ENCODE data around the gene CSTPP1.
A peak's percentile ranks its signal among the peaks of the same experiment; 100 is the strongest.

The CSTPP1 gene

GRCh38 chr11:47163898-47164297 lies 227.3 kb downstream of the CSTPP1 start:
- DNase-seq: no peak

GRCh38 chr11:47164321-47164720 lies 227.8 kb downstream of the CSTPP1 start:
- DNase-seq: no peak

DNA sequence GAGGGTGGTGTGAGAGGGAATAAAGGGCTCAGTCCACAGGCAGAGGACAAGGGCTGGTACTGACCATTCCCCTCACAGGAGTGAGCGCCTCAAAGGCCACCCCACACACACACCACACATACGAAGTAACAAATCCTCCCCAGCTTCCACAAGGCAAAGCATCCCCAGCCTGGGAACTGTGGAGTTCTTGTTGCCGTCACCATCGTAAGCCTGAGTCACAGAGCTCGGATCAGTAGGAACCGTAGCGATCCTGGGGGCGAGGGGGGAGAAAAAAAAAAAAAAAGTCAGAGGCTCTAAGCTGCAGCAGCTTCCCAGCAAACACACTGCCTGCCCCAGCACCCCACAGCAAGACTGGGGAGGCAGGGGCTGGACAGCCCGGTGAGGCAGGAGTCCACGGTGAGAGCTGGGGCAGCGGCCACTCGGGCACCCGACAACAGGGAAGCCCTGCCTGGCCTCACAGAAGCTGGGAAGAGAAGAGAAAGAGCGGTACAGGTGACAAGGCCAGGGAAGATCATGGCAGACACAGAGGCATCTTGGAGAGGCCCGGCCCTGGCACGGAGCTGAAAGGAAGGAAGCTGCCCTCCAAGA lies 228.8 kb downstream of the CSTPP1 start:
- no peak for DNase-seq

- no peak for DNase-seq
These were observed 229.8 kb downstream of the CSTPP1 start for GRCh38 chr11:47166368-47166767.

DNA sequence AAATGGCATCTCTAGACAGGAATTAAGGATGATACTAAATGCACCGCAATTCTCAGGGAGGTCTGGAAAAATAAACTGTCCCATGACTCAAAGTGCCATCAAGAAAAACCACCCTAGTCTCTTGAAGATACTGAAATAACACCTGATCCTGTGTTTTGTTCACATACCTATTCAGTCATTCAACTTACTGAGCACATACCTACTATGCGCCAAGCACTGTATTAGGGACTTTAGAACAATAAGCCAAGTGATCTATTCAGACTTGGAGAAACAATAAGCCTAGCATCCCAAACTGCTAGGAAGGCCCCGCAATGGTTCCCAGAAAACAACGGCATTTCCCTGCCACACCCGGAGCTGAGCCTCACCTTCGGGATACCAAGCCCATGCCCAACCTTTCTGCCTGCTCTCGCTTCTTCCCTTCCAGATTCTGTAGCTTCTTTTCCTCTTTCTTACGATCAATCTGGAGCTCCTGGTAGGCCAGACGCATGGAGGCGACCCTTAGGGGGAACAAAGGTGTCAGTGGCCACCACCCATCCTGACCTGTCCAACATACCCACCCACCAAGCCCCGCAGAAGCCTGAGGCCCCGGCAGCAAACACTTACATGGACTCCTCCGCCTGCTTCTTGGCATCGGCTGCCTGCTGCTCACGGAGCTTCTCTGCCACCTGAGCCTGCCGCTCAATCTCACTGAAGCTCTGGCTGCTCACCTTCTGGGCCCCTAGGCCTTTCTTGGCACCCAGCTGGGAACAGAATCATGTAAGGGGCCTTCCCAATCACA lies 234.7 kb downstream of the CSTPP1 start:
- no peak for DNase-seq

- DNase-seq: no peak
These were observed 235.3 kb downstream of the CSTPP1 start for GRCh38 chr11:47171856-47172255.

- no peak for DNase-seq
These were observed 236.3 kb downstream of the CSTPP1 start for GRCh38 chr11:47172740-47173336.

GRCh38 chr11:47175746-47176327 lies 239.3 kb downstream of the CSTPP1 start:
- no peak for DNase-seq

- DNase-seq: peak; percentile 63 to 88
These were observed 240.0 kb downstream of the CSTPP1 start, which contains the start of gene ARFGAP2 for GRCh38 chr11:47176328-47177228. Gene ARFGAP2, minus strand, starts transcription at chr11:47176879. Its CDS starts 26 bp downstream, at chr11:47176853.

GRCh38 chr11:47177229-47177845 lies 240.8 kb downstream of the CSTPP1 start:
- peak; percentile 68 to 73 for DNase-seq

GRCh38 chr11:47177846-47178245 lies 241.3 kb downstream of the CSTPP1 start:
- no peak for DNase-seq

- DNase-seq: no peak
These were observed 241.8 kb downstream of the CSTPP1 start for GRCh38 chr11:47178316-47178715.

DNA sequence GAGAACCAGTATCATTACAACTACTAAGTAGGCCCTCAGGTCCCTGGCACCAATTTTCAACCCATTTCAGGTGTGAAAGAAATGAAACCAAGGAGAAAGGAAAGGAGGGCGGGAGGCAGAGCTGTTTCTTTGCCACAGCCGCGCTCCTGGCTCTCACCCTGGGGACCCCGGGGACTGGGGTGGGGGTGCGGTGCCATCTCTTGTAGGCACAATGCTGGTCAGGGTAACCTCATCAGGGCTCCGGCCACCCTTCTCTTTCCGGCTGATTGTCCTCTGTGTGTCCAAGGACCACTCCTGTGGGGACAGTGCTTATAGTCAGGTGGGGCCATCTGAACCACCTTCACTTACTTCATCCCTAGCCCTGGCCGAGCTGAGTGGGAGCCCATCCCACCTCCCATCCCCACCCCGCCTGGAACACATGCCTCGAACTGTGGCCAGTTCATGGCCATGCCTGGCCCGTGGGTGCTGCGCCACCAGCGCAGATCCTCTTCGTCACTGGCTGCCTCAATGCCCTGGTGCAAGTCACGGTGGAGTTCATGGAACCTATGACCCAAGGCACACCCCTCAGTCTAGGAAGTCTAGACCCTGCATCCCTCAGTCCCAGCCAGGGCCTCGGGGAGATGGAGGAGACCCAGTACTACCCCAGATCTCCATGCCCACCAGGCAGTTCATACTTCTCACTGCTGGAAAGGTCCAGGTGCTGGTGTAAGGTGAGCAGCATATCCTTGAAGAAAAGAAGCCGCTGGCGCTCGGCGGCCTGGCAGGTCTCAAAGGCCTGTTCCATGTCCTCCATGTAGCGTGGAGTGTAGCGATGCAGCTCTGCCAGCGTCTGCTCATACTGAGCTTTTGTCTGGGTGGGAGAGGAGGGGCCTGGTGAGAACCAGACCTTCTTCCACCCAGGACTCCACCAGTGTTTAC lies 242.4 kb downstream of the CSTPP1 start:
- no peak for DNase-seq

DNA sequence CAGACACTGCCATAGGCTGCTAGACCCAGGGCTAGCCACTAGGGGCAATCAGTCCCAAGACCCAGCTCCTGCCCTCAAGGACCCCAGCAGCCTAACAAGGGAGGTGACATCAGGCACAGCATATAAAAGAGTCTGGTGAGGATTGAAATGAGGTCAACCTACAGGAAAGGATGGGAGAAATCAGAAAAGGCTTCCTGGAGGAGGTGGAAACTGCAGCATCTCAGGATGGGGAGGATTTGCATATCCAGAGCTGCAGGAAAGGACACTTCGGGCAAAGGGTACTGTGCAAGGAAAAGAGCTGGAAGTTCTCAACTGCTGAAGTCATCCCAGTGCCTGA lies 243.1 kb downstream of the CSTPP1 start:
- DNase-seq: peak in 1 of 2 experiments; percentile 55

DNA sequence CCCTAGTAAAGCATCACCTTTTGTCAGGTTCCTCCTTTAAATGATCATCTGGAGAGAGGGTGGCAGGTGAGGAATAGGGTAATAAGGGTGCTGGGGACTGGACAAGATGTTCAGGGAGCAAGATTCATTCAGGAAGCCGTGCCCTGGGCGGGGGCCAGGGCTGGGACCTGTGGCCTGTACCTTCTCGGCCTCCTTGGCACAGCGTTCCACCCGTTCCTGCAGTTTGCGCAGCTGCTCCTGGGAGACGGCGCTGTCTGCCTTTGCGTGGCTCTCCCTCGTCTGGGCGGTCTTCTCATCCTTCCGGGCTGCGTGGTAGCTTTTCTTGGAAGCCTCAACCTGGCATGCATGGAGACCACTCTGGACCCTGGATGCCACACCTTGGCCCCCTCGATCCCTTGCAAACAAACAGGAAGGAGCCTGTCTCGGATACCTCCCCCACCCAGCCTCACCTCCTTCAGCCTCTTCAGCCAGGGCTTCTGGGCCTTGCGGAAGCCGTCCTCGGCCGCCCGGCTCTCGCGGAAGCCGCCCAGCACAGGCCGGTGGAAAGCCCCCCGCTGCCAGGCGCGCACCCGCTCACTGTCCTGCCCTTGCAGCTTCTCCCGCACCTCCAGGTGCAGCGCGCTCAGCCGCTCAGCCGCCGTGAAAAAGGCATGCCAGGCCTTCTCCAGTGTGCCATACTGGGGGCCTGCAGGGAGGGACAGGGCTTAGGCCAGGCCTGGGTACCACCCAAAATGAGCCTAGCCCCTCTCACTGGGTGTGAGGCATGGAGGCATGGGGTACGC lies 243.6 kb downstream of the CSTPP1 start:
- DNase-seq: no peak

DNA sequence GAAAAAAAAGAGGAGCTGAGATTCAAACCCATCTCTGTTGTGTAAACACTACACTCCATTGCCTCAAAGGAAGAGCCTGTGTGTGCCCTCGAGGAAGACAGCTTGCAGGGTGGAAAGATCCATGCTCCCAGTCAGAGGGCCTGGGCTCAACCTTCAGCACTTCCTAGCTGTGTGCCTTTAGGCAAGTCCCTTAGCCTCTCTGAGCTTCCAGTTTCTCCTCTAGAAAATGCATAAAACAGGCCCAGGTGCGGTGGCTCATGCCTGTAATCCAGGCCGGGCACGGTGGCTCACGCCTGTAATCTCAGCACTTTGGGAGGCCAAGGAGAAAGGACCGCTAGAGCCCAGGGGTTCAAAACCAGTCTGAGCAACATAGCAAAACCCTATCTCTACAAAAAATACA lies 244.7 kb downstream of the CSTPP1 start:
- no peak for DNase-seq

GRCh38 chr11:47182380-47182779 lies 245.8 kb downstream of the CSTPP1 start:
- no peak for DNase-seq

- no peak for DNase-seq
These were observed 246.7 kb downstream of the CSTPP1 start for GRCh38 chr11:47183031-47183856.

DNA sequence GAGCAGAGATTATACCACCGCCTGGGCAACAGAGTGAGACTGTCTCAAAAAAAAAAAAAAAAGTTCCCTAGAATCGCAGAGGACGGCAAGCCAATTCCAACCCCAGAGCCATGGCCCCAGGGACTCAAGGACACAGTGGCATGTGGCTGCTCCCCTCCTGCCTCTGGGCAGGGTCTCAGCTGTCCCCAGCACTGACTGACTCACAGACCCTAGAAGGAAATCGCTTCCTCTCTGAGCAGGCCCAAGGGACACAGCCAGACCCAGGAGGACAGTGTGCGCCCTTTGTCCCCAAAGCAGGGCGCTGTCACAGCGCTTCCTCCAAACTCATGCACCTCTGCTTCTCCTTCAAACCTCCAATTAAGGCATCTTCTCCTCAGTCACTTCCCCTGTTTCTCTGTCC lies 247.4 kb downstream of the CSTPP1 start:
- DNase-seq: no peak
